Mucosa of stomach (tissue), 1 donor: ENCODE results near the gene ZC3H18.

Experiments
- H3K27me3 ChIP-seq: one replicate; pipeline ENCODE4 v1.7.0; 2013; ENCODE audit warnings: mild to moderate bottlenecking, low read length; ENCODE audit not compliant: control insufficient read depth, insufficient read depth
- H3K36me3 ChIP-seq: one replicate; pipeline ENCODE4 v1.7.0; 2013; ENCODE audit warnings: low read length; ENCODE audit not compliant: control insufficient read depth, insufficient read depth
- H3K4me1 ChIP-seq: one replicate; pipeline ENCODE4 v1.7.0; 2013; ENCODE audit warnings: mild to moderate bottlenecking, low read length; ENCODE audit not compliant: control insufficient read depth, insufficient read depth
- H3K4me3 ChIP-seq: one replicate; pipeline ENCODE4 v1.7.0; 2013; ENCODE audit warnings: low read length
- H3K9ac ChIP-seq: one replicate; pipeline ENCODE4 v1.7.0; 2013; ENCODE audit warnings: mild to moderate bottlenecking, low read length, moderate library complexity
- H3K9me3 ChIP-seq: one replicate; pipeline ENCODE4 v1.7.0; 2013; ENCODE audit warnings: mild to moderate bottlenecking, low read length, moderate library complexity; ENCODE audit not compliant: control insufficient read depth
- donor health status: Pancreatic carcinoma.

The ZC3H18 gene

DNA sequence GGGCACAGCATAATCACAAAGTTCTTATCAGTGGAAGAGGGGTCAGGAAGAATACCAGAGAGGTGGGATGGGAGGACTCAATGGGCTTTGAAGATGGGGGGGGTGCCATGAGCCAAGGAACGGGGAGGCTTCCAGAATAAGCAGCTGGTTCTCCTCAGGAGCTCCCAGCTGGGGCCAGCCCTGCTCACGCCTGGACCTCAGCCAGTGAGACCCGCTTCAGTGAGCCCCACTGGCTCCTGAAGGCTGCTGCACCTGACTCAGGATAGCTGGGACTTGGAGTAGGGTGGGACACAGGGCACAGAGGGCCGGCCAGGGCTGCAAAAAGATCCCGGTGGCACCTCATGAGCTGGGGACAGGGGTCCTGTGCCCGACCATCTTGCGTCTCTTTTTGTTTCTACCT, 24.4 kb upstream of the ZC3H18 start:
- H3K4me1 ChIP-seq = peaks cover 7% of the 10 kb centered on the region
- no peaks in the 10 kb centered on the region for H3K36me3 ChIP-seq
- no peak overlapping the region for H3K4me3 ChIP-seq
- H3K9ac ChIP-seq = no peak overlapping the region
- H3K9me3 ChIP-seq = peaks cover 7% of the 10 kb centered on the region
- H3K27me3 ChIP-seq = peaks cover 28% of the 10 kb centered on the region

DNA sequence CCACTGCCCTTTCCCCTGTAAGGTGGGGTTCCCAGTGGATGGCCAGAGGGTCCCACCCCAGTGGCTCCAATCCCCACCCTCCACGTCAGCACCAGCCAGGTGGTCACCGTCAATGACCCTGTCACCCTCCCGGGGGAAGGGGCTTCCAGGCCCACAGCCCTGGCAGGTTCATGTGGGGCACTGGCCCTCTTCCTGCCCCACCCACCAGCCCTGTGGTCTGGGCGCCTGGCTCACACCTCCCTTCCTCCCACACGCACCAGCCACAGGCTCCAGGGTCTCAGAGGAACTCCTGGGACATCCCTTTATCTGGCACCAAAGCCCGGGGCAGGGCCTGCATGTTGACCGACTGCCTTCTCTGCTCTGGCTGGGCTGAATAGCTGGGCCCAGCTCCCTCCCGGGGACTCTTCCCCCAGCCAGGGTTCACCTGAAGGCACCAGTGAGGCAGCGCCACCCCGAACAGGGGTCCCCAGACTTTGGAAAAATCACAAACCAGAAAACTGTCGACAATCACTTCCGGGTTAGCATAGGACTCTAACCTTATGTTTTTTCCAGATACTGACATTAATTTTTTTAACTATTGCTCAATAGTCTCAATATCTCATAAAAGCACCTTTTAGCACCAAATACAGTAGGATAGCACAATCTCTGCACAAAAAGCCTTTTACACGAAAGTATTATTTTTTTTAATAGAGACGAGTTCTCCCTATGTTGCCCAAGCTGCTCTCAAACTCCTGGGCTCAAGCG, 21.9 kb upstream of the ZC3H18 start:
- Histone ChIP-seq H3K9me3 (no peaks in the 10 kb centered on the region), H3K4me3 (no peak overlapping the region), H3K27me3 (peaks cover 34% of the 10 kb centered on the region), H3K36me3 (no peaks in the 10 kb centered on the region), H3K4me1 (peaks cover 4% of the 10 kb centered on the region), H3K9ac (no peak overlapping the region)

GRCh38 chr16:88548985-88549384, 21.2 kb upstream of the ZC3H18 start:
- no peak overlapping the region for H3K9ac ChIP-seq
- H3K4me3 ChIP-seq = no peak overlapping the region
- no peaks in the 10 kb centered on the region for H3K36me3 ChIP-seq
- H3K4me1 ChIP-seq = peaks cover 4% of the 10 kb centered on the region
- H3K27me3 ChIP-seq = peaks cover 34% of the 10 kb centered on the region
- no peaks in the 10 kb centered on the region for H3K9me3 ChIP-seq

- Histone ChIP-seq H3K36me3 (no peaks in the 10 kb centered on the region), H3K4me1 (peaks cover 4% of the 10 kb centered on the region), H3K4me3 (no peak overlapping the region), H3K27me3 (peaks cover 35% of the 10 kb centered on the region), H3K9me3 (no peaks in the 10 kb centered on the region), H3K9ac (no peak overlapping the region)
Measured at GRCh38 chr16:88549671-88550245, 20.4 kb upstream of the ZC3H18 start.

DNA sequence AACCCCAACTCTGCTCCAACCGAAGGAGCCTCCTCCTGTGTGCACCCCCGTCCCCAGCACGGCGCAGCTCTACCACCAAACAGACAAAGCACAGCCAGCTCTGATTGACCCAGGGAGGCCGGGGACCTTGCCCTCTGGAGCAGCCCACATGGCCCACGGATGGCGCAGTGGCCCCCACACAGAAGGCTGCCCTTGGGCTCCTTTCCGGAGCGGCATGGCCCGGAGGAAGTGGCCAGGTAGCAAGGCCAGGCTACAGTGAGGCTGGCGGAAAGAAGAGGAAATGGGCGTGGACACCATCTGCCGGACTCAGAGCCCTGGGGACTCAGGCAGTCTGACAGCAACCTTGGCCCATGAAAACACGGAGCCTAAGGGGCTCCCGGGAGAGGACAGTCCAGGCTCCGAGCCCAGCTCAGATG, 19.9 kb upstream of the ZC3H18 start:
- Histone ChIP-seq H3K36me3 (no peaks in the 10 kb centered on the region), H3K9ac (no peak overlapping the region), H3K27me3 (peaks cover 38% of the 10 kb centered on the region), H3K9me3 (no peaks in the 10 kb centered on the region), H3K4me3 (no peak overlapping the region), H3K4me1 (peaks cover 4% of the 10 kb centered on the region)

DNA sequence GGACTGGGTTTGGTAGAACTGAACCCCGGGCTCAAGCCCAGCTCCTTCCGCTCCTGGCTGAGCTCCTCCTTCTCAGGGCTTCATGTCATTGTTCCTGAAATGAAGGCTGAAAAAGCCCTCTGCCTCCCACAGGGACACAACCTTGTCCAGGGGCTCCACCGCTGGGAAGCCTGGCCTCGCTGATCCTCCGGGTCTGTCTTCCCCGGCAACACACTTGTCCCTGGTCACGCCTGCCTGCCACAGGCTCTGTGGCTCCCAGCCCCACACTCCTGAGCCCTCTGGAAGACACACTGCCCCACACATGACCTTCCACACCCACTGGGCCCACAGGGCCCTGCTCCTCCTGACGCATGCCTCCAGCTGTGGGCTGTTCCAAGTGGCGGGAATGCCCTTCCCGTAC, 18.0 kb upstream of the ZC3H18 start:
- H3K4me3 ChIP-seq = no peak overlapping the region
- peaks cover 4% of the 10 kb centered on the region for H3K4me1 ChIP-seq
- H3K27me3 ChIP-seq = peaks cover 32% of the 10 kb centered on the region
- H3K36me3 ChIP-seq = no peaks in the 10 kb centered on the region
- no peaks in the 10 kb centered on the region for H3K9me3 ChIP-seq
- no peak overlapping the region for H3K9ac ChIP-seq

- peaks cover 39% of the 10 kb centered on the region for H3K27me3 ChIP-seq
- no peaks in the 10 kb centered on the region for H3K36me3 ChIP-seq
- H3K9me3 ChIP-seq = no peaks in the 10 kb centered on the region
- H3K4me3 ChIP-seq = no peak overlapping the region
- H3K4me1 ChIP-seq = peaks cover 4% of the 10 kb centered on the region
- H3K9ac ChIP-seq = no peak overlapping the region
Measured at GRCh38 chr16:88552815-88553214, 17.4 kb upstream of the ZC3H18 start.

DNA sequence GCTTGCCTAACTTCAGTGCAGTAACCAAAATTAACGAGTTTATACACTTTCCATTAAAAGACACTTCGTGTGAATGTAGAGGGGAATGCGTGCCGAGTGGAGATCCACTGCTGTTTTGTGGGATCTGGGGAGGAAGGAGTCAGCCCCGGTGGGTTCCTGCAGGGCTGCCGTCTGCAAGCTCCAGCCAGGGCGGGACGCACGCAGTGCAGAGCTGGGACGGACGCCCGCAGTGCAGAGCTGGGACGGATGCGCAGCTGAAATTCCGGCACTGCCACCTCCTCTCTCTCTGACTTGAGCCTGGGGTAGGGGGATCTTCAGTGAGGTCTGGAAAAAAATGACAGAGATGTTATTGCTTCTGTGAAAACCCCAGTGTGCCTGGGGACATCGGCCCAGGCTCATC, 16.5 kb upstream of the ZC3H18 start:
- Histone ChIP-seq H3K27me3 (peaks cover 36% of the 10 kb centered on the region), H3K4me1 (peaks cover 6% of the 10 kb centered on the region), H3K4me3 (no peak overlapping the region), H3K9ac (no peak overlapping the region), H3K9me3 (no peaks in the 10 kb centered on the region), H3K36me3 (no peaks in the 10 kb centered on the region)

GRCh38 chr16:88554711-88555264, 15.4 kb upstream of the ZC3H18 start:
- Histone ChIP-seq H3K36me3 (no peaks in the 10 kb centered on the region), H3K27me3 (peaks cover 30% of the 10 kb centered on the region), H3K4me1 (peaks cover 11% of the 10 kb centered on the region), H3K9ac (no peak overlapping the region), H3K9me3 (no peaks in the 10 kb centered on the region), H3K4me3 (no peak overlapping the region)

DNA sequence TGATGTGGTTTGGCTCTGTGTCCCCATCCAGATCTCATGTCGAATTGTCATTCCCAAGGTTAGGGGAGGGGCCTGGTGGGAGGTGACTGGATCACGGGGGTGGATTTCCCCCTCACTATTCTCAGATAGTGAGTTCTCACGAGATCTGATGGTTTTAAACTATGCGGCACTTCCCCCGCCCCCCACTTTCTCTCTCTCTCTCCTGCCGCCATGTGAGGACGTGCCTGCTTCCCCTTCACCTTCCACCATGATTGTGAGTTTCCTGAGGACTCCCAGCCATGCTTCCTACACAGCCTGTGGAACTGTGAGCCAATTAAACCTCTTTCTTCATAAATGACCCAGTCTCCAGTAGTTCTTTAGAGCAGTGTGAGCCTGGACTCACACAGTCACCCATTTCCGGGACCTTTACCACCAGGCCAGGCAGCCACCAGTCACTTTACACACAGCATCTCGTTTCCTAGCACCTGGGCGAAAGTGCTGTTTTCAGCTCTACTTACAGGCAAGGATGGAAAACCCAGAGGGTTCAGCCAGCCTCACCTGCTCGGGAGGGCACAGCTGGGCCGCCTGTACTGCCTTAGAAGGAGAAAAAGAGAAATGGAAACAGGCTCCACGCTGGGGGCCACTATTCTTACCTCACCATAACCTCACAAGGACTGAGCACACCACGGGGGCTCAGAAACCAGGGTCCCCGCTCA, 13.8 kb upstream of the ZC3H18 start:
- H3K9ac ChIP-seq = no peak overlapping the region
- H3K36me3 ChIP-seq = no peaks in the 10 kb centered on the region
- H3K4me3 ChIP-seq = no peak overlapping the region
- peaks cover 23% of the 10 kb centered on the region for H3K27me3 ChIP-seq
- no peaks in the 10 kb centered on the region for H3K9me3 ChIP-seq
- peaks cover 7% of the 10 kb centered on the region for H3K4me1 ChIP-seq

DNA sequence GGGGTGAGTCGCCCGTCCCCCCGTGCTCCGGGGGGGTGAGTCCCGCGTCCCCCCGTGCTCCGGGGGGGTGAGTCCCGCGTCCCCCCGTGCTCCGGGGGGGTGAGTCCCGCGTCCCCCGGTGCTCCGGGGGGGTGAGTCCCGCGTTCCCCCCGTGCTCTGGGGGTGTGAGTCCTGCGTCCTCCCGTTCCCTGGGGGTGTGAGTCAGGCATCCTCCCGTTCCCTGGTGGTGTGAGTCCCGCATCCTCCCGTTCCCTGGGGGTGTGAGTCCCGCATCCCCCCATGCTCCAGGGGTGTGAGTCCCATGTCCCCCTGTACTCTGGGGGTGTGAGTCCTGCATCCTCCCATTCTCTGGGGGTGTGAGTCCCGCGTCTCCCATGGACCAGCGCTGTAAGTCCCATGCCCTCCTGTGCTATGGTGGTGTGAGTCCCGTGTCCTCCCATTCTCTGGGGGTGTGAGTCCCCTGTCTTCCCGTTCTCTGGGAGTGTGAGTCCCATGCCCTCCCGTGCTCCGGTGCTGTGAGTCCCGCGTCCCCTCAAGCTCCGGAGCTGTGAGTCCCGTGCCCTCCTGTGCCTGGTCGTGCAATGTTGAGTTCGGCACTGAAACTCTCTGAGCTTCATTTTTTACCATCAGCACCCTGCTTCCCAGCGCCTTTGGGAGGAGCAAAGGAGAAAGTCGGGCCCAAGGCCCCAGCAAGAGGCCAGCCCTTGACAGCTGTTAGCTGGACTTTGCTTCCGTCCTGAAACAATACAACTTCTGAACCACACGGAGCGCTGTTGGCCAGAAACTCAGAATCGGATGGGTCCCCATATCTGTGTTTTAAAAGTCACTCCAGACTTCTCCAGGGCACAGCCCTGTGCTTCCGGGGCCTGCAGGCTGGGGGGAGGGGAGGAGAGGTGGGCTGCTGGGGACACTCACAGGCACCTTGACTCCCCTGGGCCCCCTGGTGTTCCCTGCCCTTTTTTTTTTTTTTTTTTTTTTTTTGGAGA, 11.5 kb upstream of the ZC3H18 start:
- Histone ChIP-seq H3K9ac (no peak overlapping the region), H3K9me3 (no peaks in the 10 kb centered on the region), H3K4me3 (no peak overlapping the region), H3K36me3 (no peaks in the 10 kb centered on the region), H3K27me3 (peaks cover 23% of the 10 kb centered on the region), H3K4me1 (peaks cover 7% of the 10 kb centered on the region)
